Left lung (tissue), 10 donors: ENCODE results near the gene ATRNL1. TPM values are rescaled to one million over a fixed set of nuclear protein-coding genes. Genes with fewer than 3 reads are reported as not detected.

Experiments used
- ATAC-seq: fragments of 200-7000 bp; cut with Tn5 transposase; one replicate; pipeline ENCODE4 v1.9.1; 2020; ENCODE audit warnings: moderate library complexity
- DNase-seq, 4 donors: peaks; one replicate each; pipeline ENCODE4 v3.0.0-alpha.2; 2013 to 2020
- H3K27ac ChIP-seq, 2 donors: fragments of 200-600 bp; sonication (generic) in 1 of 2; one replicate each; pipeline versions ENCODE4 v1.5.0 to v1.8.0; 2020 to 2021
- H3K27me3 ChIP-seq, 2 donors: fragments of 200-600 bp; sonication (generic) in 1 of 2; one replicate each; pipeline versions ENCODE4 v1.5.0 to v1.8.0; 2020 to 2021
- H3K36me3 ChIP-seq, 2 donors: fragments of 200-600 bp; sonication (generic) in 1 of 2; one replicate each; pipeline versions ENCODE4 v1.5.0 to v1.8.0; 2020 to 2021
- H3K4me1 ChIP-seq, 2 donors: fragments of 200-600 bp; one replicate each; pipeline ENCODE4 v1.8.0; 2021
- H3K4me3 ChIP-seq, 2 donors: fragments of 200-600 bp; sonication (generic) in 1 of 2; one replicate each; pipeline versions ENCODE4 v1.5.0 to v1.8.0; 2020 to 2021; ENCODE audit warnings: mild to moderate bottlenecking in 1 of 2
- H3K9me3 ChIP-seq, 2 donors: fragments of 200-600 bp; sonication (generic) in 1 of 2; one replicate each; pipeline versions ENCODE4 v1.5.0 to v1.8.0; 2020 to 2021
- intact Hi-C, 2 donors: fragments of 100-400 bp; cut with DNase I; formaldehyde crosslinking; loops; one replicate each; pipeline versions ENCODE4 v1.11.2 to v1.14.2; 2022
- polyA plus RNA-seq, 6 donors: library from polyadenylated mRNA; unstranded; fragments of 120-200 nt; gene quantifications; one replicate each; pipeline ENCODE4 v1.2.1, GENCODE V29; 2013; ENCODE audit not compliant: insufficient read length in 6 of 6
- total RNA-seq, 2 donors: library from RNA; stranded (reverse); fragmentation: NEBNext Ultra II Directional; extraction: Animal tissue kit (Norgen Biotek cat#: 25700); gene quantifications; one replicate each; pipeline ENCODE4 v1.2.1, GENCODE V29; 2021
- TF ChIP-seq, protein P1 (sequence below), 2 donors: fragments of 200-600 bp; sonication (generic) in 1 of 2; IDR thresholded peaks; one replicate each; pipeline versions ENCODE4 v1.5.0 to v1.8.0; 2021; ENCODE audit warnings: antibody characterized with exemption in 2 of 2
- donor health status: DM: no; HTN: yes; CAD: no.
- donor health status: DM: no; HTN: no; CAD: no.

ATRNL1 gene
- total and polyA plus RNA-seq, 8 donors = 0.26 to 6.7 (median 5.1) TPM

- Histone ChIP-seq H3K4me1 (no peaks in the 10 kb centered on the region), H3K27me3 (no peaks in the 10 kb centered on the region), H3K9me3 (no peaks in the 10 kb centered on the region), H3K4me3 (no peak overlapping the region), H3K36me3 (no peaks in the 10 kb centered on the region), H3K27ac (no peak overlapping the region)
- ATAC-seq = no peak
- TF ChIP-seq, protein P1, sequence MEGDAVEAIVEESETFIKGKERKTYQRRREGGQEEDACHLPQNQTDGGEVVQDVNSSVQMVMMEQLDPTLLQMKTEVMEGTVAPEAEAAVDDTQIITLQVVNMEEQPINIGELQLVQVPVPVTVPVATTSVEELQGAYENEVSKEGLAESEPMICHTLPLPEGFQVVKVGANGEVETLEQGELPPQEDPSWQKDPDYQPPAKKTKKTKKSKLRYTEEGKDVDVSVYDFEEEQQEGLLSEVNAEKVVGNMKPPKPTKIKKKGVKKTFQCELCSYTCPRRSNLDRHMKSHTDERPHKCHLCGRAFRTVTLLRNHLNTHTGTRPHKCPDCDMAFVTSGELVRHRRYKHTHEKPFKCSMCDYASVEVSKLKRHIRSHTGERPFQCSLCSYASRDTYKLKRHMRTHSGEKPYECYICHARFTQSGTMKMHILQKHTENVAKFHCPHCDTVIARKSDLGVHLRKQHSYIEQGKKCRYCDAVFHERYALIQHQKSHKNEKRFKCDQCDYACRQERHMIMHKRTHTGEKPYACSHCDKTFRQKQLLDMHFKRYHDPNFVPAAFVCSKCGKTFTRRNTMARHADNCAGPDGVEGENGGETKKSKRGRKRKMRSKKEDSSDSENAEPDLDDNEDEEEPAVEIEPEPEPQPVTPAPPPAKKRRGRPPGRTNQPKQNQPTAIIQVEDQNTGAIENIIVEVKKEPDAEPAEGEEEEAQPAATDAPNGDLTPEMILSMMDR (IDR thresholded peaks at IDR 0.05) = peak in 1 of 2 donors; percentile 36
- DNase-seq = peak in 2 of 4 donors; percentile 20 to 23
- intact Hi-C loops = no loop called here
These were observed 855.3 kb downstream of the ATRNL1 start for GRCh38 chr10:115948465-115948864.

GRCh38 chr10:115949282-115949844 lies 856.2 kb downstream of the ATRNL1 start:
- no peaks in the 10 kb centered on the region for H3K9me3 ChIP-seq
- intact Hi-C loops = no loop called here
- DNase-seq (no peak), ATAC-seq (no peak)
- H3K4me1 ChIP-seq = no peaks in the 10 kb centered on the region
- TF ChIP-seq, protein P1 (IDR thresholded peaks at IDR 0.05) = no peak
- no peaks in the 10 kb centered on the region for H3K27me3 ChIP-seq
- H3K27ac ChIP-seq = no peak overlapping the region
- no peak overlapping the region for H3K4me3 ChIP-seq
- H3K36me3 ChIP-seq = no peaks in the 10 kb centered on the region

- H3K27me3 ChIP-seq = no peaks in the 10 kb centered on the region
- intact Hi-C loops = no loop called here
- ATAC-seq (no peak), DNase-seq (no peak)
- no peaks in the 10 kb centered on the region for H3K36me3 ChIP-seq
- H3K4me3 ChIP-seq = no peak overlapping the region
- H3K9me3 ChIP-seq = no peaks in the 10 kb centered on the region
- H3K27ac ChIP-seq = no peak overlapping the region
- TF ChIP-seq, protein P1 (IDR thresholded peaks at IDR 0.05) = no peak
- no peaks in the 10 kb centered on the region for H3K4me1 ChIP-seq
These were observed 857.2 kb downstream of the ATRNL1 start for GRCh38 chr10:115950320-115950719.

DNA sequence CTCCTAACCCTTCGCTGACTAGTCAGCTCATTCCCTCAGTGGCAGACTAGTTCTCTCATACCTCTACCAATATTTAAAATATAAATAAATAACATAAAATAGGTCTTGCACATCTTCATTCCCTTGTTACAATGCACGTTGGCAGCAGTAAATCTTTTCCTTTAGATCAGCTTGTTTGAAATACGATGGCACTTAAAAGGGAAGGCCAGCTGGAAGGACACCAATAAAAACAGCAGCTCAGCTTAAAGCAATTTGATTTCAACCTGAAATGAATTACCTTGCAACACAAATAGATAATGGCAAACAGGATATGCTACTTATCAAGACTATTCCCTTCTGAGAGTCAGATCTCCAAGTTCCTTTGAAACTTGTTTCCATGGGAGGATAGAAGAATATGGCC lies 858.1 kb downstream of the ATRNL1 start:
- ATAC-seq (no peak), DNase-seq (no peak)
- Histone ChIP-seq H3K4me3 (no peak overlapping the region), H3K27ac (no peak overlapping the region), H3K27me3 (no peaks in the 10 kb centered on the region), H3K9me3 (no peaks in the 10 kb centered on the region), H3K36me3 (no peaks in the 10 kb centered on the region), H3K4me1 (no peaks in the 10 kb centered on the region)
- TF ChIP-seq, protein P1 (IDR thresholded peaks at IDR 0.05) = no peak
- intact Hi-C loops = no loop called here

GRCh38 chr10:115953281-115953680 lies 860.1 kb downstream of the ATRNL1 start:
- intact Hi-C loops = no loop called here
- Histone ChIP-seq H3K27ac (no peak overlapping the region), H3K9me3 (no peaks in the 10 kb centered on the region), H3K36me3 (no peaks in the 10 kb centered on the region), H3K4me1 (no peaks in the 10 kb centered on the region), H3K27me3 (no peaks in the 10 kb centered on the region), H3K4me3 (no peak overlapping the region)
- TF ChIP-seq, protein P1 (IDR thresholded peaks at IDR 0.05) = no peak
- DNase-seq = no peak
- no peak for ATAC-seq
